Measurements from ENCODE around the gene PLD4. TPM values are rescaled to one million over a fixed set of nuclear protein-coding genes. Genes with fewer than 3 reads are reported as not detected.

The PLD4 gene
- total and polyA plus RNA-seq, 7 donors = 0.04 to 0.25 TPM; not detected in 5

GRCh38 chr14:104935955-104936354, 11.3 kb downstream of the PLD4 start:
- ATAC-seq (no peak), DNase-seq (no peak)
- TF ChIP-seq CTCF (IDR thresholded peaks at IDR 0.05) = no peak
- no peaks in the 10 kb centered on the region for H3K4me1 ChIP-seq
- no peaks in the 10 kb centered on the region for H3K36me3 ChIP-seq (ENCODE audit: insufficient read depth in 1 of 2, low read depth in 1 of 2)
- H3K4me3 ChIP-seq = no peak overlapping the region
- intact Hi-C loops (cut with DNase I) = no loop called here
- H3K9me3 ChIP-seq = no peaks in the 10 kb centered on the region
- WGBS, 3 donors = 39 to 93% (median 63%) methylated on average over 2 of the region's 2 CpGs
- peaks cover 0 to 55% (median 10%) of the 10 kb centered on the region in 3 donors for H3K27me3 ChIP-seq (ENCODE audit: insufficient read depth in 3 of 3, low read length in 2 of 3)
- no peak overlapping the region for H3K27ac ChIP-seq

DNA sequence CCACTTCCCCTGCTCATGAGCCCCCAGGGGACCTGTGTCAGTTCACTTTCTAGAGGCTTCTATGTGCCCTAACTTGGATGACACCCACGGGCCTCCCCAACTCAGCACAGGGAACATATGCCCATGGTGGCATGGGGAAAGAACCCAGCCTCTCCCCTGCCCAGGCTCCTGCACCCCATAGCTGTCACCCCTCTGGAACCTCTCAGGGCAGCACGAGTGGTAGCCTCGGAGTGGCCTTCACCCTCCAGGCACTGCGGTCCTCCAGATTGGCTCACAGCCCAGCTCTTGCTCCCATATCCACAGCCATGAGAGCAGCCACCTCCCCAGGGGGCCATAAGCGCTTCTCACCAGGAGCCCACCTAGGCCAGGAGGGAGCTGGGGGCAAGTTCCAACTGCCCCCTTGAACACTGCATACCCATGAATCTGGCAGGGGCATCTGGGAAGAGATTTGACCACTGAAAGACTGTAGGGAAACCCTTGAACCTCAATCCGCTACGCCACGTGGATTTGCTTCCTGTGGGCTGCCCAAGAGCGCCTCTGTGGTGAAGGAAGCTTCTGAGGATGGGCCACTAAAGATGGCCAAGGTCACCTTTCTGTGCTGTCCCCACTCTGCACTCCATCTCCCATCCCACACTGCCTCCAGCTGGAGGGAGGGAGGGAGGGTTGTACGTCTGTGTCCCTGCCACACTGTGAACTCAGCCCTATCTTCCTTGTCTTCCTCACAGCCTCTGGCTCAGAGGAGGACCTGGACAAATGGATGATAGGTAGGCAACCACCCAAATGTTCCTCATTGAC, 11.9 kb downstream of the PLD4 start:
- Histone ChIP-seq H3K27ac (no peak overlapping the region), H3K36me3 (ENCODE audit: insufficient read depth in 1 of 2, low read depth in 1 of 2) (no peaks in the 10 kb centered on the region), H3K4me1 (no peaks in the 10 kb centered on the region), H3K9me3 (no peaks in the 10 kb centered on the region), H3K27me3 (ENCODE audit: insufficient read depth in 3 of 3, low read length in 2 of 3) (peaks cover 0 to 58% (median 10%) of the 10 kb centered on the region in 3 donors), H3K4me3 (no peak overlapping the region)
- TF ChIP-seq CTCF (IDR thresholded peaks at IDR 0.05) = no peak
- 67 to 85% (median 75%) methylated on average over 10 of the region's 10 CpGs for WGBS, 3 donors
- no peak for ATAC-seq
- DNase-seq = no peak
- intact Hi-C loops (cut with DNase I) = no loop called here

GRCh38 chr14:104937161-104937560, 12.5 kb downstream of the PLD4 start:
- intact Hi-C loops (cut with DNase I) = no loop called here
- ATAC-seq (no peak), DNase-seq (no peak)
- Histone ChIP-seq H3K27me3 (ENCODE audit: insufficient read depth in 3 of 3, low read length in 2 of 3) (peaks cover 0 to 53% (median 7%) of the 10 kb centered on the region in 3 donors), H3K4me1 (no peaks in the 10 kb centered on the region), H3K36me3 (ENCODE audit: insufficient read depth in 1 of 2, low read depth in 1 of 2) (no peaks in the 10 kb centered on the region), H3K9me3 (no peaks in the 10 kb centered on the region), H3K27ac (no peak overlapping the region), H3K4me3 (no peak overlapping the region)
- TF ChIP-seq CTCF (IDR thresholded peaks at IDR 0.05) = no peak
- WGBS, 3 donors = 48 to 66% (median 65%) methylated on average over 4 of the region's 4 CpGs

GRCh38 chr14:104937694-104938365, 13.2 kb downstream of the PLD4 start:
- Histone ChIP-seq H3K27ac (no peak overlapping the region), H3K4me3 (no peak overlapping the region), H3K27me3 (ENCODE audit: insufficient read depth in 3 of 3, low read length in 2 of 3) (peaks cover 0 to 46% (median 6%) of the 10 kb centered on the region in 3 donors), H3K9me3 (no peaks in the 10 kb centered on the region), H3K4me1 (no peaks in the 10 kb centered on the region), H3K36me3 (ENCODE audit: insufficient read depth in 1 of 2, low read depth in 1 of 2) (no peaks in the 10 kb centered on the region)
- 49 to 58% (median 53%) methylated on average over 11 of the region's 11 CpGs for WGBS, 3 donors
- DNase-seq = no peak
- TF ChIP-seq CTCF (IDR thresholded peaks at IDR 0.05) = no peak
- ATAC-seq = no peak
- intact Hi-C loops (cut with DNase I) = no loop called here

Data from psoas muscle (tissue), 8 donors.